KMS-11 (cell line): ENCODE measurements around the gene TSEN15.

Source experiments
- H2AFZ ChIP-seq: fragments of 200-600 bp; sonication (generic); 2 replicates; pipeline ENCODE4 v1.6.1; 2016; ENCODE audit warnings: antibody characterized with exemption, mixed run types, low read depth
- H3K27ac ChIP-seq: fragments of 200-600 bp; sonication (generic); 2 replicates; pipeline ENCODE4 v1.6.1; 2016; ENCODE audit warnings: mild to moderate bottlenecking, mixed run types
- H3K27me3 ChIP-seq: fragments of 200-600 bp; sonication (generic); 2 replicates; pipeline ENCODE4 v1.6.1; 2017; ENCODE audit warnings: mild to moderate bottlenecking, low read depth, mixed run types, moderate library complexity; ENCODE audit not compliant: insufficient read depth
- H3K36me3 ChIP-seq: fragments of 200-600 bp; sonication (generic); 2 replicates; pipeline ENCODE4 v1.6.1; 2017; ENCODE audit warnings: mild to moderate bottlenecking, mixed run types; ENCODE audit not compliant: insufficient read depth
- H3K4me1 ChIP-seq: fragments of 200-600 bp; sonication (generic); 2 replicates; pipeline ENCODE4 v1.6.1; 2016; ENCODE audit warnings: mild to moderate bottlenecking, low read depth, mixed run types; ENCODE audit not compliant: poor library complexity, severe bottlenecking
- H3K4me2 ChIP-seq: fragments of 200-600 bp; sonication (generic); 2 replicates; pipeline ENCODE4 v1.7.0; 2016; ENCODE audit warnings: mild to moderate bottlenecking, mixed run types
- H3K4me3 ChIP-seq: fragments of 200-600 bp; sonication (generic); IDR thresholded peaks from 2 replicates; pipeline ENCODE4 v1.6.1; 2017; ENCODE audit warnings: low read depth, low read length, mixed read lengths; ENCODE audit not compliant: insufficient read depth
- H3K79me2 ChIP-seq: fragments of 200-600 bp; sonication (generic); 2 replicates; pipeline ENCODE4 v1.6.1; 2016; ENCODE audit warnings: low read depth, mixed run types; ENCODE audit not compliant: insufficient read depth
- H3K9ac ChIP-seq: fragments of 200-600 bp; sonication (generic); 2 replicates; pipeline ENCODE4 v1.6.1; 2016; ENCODE audit warnings: mild to moderate bottlenecking, mixed run types
- H4K20me1 ChIP-seq: fragments of 200-600 bp; sonication (generic); 2 replicates; pipeline ENCODE4 v1.6.1; 2016; ENCODE audit warnings: mild to moderate bottlenecking, mixed run types; ENCODE audit not compliant: insufficient read depth
- TF ChIP-seq, protein P1 (sequence below): fragments of 200-600 bp; sonication (generic); conservative IDR thresholded peaks from 2 replicates; pipeline ENCODE4 v1.6.1; 2017; ENCODE audit warnings: low read depth, mild to moderate bottlenecking, antibody characterized with exemption, low read length, moderate library complexity, mixed read lengths

The TSEN15 gene

DNA sequence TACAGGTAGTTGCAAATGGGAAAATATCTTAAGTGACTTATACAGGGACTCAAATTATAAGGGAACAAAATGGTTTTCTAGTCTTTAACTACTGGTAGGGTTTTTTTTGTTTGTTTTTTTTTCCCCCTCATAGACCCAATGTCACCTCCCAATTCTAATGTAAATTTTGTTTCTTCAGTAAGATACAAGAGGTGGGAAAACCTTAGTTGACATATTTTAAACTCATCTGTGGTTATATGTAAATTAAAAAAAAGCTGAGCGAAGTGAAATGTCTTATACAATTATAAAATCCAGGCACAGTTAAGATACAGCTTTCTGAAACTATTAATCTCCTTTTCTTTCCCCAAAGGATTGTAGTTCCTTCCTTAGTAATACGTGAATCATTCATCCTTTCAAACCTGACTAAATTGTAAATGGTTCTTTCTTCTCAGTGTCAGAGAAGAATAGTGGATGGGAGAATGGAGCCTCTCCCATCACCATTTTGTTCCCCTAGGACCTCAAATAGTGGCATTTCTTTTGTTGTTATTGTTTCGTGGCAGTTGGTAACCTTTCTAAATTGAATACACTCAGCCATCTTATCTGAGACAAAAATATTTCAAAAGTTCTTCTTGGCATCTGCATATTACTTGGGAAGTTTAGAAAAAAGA is 11.2 kb downstream of the TSEN15 start:
- peaks cover 25% of the 10 kb centered on the region; the same call in 1 of the 2 replicates for H3K79me2 ChIP-seq
- H3K27ac ChIP-seq: no peak overlapping the region
- TF ChIP-seq, protein P1, sequence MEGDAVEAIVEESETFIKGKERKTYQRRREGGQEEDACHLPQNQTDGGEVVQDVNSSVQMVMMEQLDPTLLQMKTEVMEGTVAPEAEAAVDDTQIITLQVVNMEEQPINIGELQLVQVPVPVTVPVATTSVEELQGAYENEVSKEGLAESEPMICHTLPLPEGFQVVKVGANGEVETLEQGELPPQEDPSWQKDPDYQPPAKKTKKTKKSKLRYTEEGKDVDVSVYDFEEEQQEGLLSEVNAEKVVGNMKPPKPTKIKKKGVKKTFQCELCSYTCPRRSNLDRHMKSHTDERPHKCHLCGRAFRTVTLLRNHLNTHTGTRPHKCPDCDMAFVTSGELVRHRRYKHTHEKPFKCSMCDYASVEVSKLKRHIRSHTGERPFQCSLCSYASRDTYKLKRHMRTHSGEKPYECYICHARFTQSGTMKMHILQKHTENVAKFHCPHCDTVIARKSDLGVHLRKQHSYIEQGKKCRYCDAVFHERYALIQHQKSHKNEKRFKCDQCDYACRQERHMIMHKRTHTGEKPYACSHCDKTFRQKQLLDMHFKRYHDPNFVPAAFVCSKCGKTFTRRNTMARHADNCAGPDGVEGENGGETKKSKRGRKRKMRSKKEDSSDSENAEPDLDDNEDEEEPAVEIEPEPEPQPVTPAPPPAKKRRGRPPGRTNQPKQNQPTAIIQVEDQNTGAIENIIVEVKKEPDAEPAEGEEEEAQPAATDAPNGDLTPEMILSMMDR: no peak
- H3K4me2 ChIP-seq: no peak overlapping the region
- no peak overlapping the region for H2AFZ ChIP-seq
- no peak overlapping the region for H3K4me3 ChIP-seq
- no peaks in the 10 kb centered on the region for H3K4me1 ChIP-seq
- H3K9ac ChIP-seq: no peak overlapping the region
- H3K27me3 ChIP-seq: no peaks in the 10 kb centered on the region
- H3K36me3 ChIP-seq: no peaks in the 10 kb centered on the region
- no peaks in the 10 kb centered on the region for H4K20me1 ChIP-seq

DNA sequence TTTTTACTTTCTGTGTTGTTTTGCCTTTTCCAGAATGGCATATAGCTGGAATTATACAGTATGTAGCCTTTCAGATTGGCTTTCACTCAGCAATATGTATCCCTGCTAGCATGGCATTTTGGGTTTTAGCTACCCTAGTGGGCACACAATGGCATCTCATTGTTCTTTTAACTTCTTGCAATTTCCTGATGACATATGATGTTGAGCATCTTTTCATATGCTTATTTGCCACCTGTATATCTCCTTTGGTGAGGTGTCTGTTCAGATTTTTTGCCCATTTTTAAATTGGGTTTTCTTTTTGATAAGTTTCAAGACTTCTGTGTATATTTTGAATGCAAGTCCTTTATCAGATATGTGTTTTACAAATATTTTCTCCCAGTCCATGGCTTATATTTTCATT is 14.0 kb downstream of the TSEN15 start:
- no peaks in the 10 kb centered on the region for H3K4me1 ChIP-seq
- H3K36me3 ChIP-seq: no peaks in the 10 kb centered on the region

DNA sequence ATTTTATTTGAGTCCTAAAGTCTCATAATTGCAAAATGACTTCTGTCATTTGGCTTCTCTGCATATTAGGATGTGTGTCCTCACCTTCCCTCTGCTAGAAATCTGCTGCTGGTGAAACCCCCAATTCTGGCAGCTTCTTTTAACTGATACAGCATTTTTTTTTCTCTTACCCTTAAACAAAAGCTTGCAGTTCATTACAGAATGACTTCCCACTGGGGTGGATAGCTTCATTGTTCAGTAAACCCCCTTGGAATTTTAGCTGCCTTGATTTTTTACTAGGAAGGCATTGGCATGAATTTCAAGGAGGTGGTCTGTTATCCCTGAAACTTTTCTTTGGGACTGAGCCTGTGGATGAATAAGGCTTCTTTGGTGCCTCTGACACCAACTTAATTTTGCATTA is 16.8 kb downstream of the TSEN15 start:
- TF ChIP-seq, protein P1: no peak
- H3K36me3 ChIP-seq: 0 out of 2 replicates have a peak, but pooled peaks cover 2% of the 10 kb centered on the region
- H2AFZ ChIP-seq: no peak overlapping the region
- no peak overlapping the region for H3K27ac ChIP-seq
- H3K9ac ChIP-seq: no peak overlapping the region
- no peak overlapping the region for H3K4me2 ChIP-seq
- no peak overlapping the region for H3K4me3 ChIP-seq
- H3K4me1 ChIP-seq: no peaks in the 10 kb centered on the region
- no peaks in the 10 kb centered on the region for H3K27me3 ChIP-seq
- no peaks in the 10 kb centered on the region; the same call in 1 of the 2 replicates for H3K79me2 ChIP-seq
- no peaks in the 10 kb centered on the region for H4K20me1 ChIP-seq

More for the DNA sequence above, 14.0 kb downstream of the TSEN15 start:
- no peak overlapping the region for H3K4me2 ChIP-seq
- H3K27me3 ChIP-seq: no peaks in the 10 kb centered on the region
- H3K79me2 ChIP-seq: peaks cover 2% of the 10 kb centered on the region; the same call in 1 of the 2 replicates
- TF ChIP-seq, protein P1: no peak
- H3K9ac ChIP-seq: no peak overlapping the region
- no peak overlapping the region for H3K4me3 ChIP-seq
- no peak overlapping the region for H2AFZ ChIP-seq
- H3K27ac ChIP-seq: no peak overlapping the region
- H4K20me1 ChIP-seq: no peaks in the 10 kb centered on the region

DNA sequence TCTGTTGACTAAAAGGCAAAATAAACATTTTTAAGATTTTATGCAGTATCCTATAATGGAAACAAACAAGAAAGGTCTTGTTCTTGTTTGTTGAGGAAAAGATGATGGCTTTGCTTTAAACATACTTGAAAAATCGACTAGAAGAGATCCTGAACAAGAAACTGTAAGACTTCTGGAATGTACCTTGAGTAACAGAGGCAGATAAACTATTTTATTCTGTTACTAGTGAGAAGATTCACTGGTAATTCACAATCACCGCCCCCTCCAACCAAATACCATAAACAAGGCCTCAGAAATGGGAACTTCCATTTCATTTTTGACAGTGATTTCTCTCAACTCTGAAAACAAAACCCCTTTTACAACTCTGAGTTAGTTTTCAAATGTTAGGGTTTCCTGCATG is 18.1 kb downstream of the TSEN15 start:
- H3K27ac ChIP-seq: no peak overlapping the region
- H3K4me1 ChIP-seq: no peaks in the 10 kb centered on the region
- no peak overlapping the region for H2AFZ ChIP-seq
- H3K4me3 ChIP-seq: no peak overlapping the region
- no peaks in the 10 kb centered on the region for H4K20me1 ChIP-seq
- no peak overlapping the region for H3K4me2 ChIP-seq
- TF ChIP-seq, protein P1: no peak
- H3K9ac ChIP-seq: no peak overlapping the region
- H3K27me3 ChIP-seq: no peaks in the 10 kb centered on the region
- no peaks in the 10 kb centered on the region; the same call in 1 of the 2 replicates for H3K79me2 ChIP-seq
- H3K36me3 ChIP-seq: 0 out of 2 replicates have a peak, but pooled peaks cover 2% of the 10 kb centered on the region
